Lower leg skin (tissue), 3 donors: ENCODE data around the gene ARFGAP3.

ENCODE experiments used
- POLR2A ChIP-seq, 2 donors: fragments of 450-650 bp; IDR thresholded peaks; one replicate each; pipeline ENCODE4 v1.6.1; 2016 to 2017; ENCODE audit warnings: antibody characterized with exemption in 2 of 2, mild to moderate bottlenecking in 1 of 2, moderate library complexity in 1 of 2
- TF ChIP-seq, protein P1 (sequence below), 3 donors: fragments of 450-650 bp; IDR thresholded peaks; one replicate each; pipeline ENCODE4 v1.5.1; 2016; ENCODE audit warnings: antibody characterized with exemption in 3 of 3, mild to moderate bottlenecking in 3 of 3, moderate library complexity in 2 of 3

DNA sequence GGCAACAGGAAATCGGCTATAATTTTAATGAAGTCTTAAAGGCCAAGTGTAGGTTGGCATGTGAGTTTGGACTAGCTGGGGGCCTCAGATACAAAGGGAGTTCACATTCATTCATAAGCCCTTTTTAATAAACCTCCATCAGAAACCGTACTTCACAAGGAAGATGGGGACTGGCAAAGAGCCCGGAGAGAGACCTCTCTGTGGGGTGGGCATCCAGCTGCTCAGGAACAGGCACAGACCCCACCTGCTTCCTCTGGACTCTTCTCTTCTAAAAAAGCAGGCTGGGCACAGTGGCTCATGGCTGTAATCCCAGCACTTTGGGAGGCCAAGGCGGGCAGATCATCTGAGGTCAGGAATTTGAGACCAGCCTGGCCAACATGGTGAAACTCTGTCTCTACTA, 3.9 kb upstream of the ARFGAP3 start:
- TF ChIP-seq, protein P1, sequence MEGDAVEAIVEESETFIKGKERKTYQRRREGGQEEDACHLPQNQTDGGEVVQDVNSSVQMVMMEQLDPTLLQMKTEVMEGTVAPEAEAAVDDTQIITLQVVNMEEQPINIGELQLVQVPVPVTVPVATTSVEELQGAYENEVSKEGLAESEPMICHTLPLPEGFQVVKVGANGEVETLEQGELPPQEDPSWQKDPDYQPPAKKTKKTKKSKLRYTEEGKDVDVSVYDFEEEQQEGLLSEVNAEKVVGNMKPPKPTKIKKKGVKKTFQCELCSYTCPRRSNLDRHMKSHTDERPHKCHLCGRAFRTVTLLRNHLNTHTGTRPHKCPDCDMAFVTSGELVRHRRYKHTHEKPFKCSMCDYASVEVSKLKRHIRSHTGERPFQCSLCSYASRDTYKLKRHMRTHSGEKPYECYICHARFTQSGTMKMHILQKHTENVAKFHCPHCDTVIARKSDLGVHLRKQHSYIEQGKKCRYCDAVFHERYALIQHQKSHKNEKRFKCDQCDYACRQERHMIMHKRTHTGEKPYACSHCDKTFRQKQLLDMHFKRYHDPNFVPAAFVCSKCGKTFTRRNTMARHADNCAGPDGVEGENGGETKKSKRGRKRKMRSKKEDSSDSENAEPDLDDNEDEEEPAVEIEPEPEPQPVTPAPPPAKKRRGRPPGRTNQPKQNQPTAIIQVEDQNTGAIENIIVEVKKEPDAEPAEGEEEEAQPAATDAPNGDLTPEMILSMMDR (IDR thresholded peaks at IDR 0.05): no peak
- TF ChIP-seq POLR2A (IDR thresholded peaks at IDR 0.05): no peak
